A375 (cell line): ENCODE data around the gene MIER2. TPM values are rescaled to one million over a fixed set of nuclear protein-coding genes. Genes with fewer than 3 reads are reported as not detected.

ENCODE experiments used
- total RNA-seq: library from RNA; depleted of rRNA; stranded (reverse); fragments of >200 nt; shearing (Covaris generic); gene quantifications from 2 replicates; pipeline ENCODE4 v1.2.3, GENCODE V29; 2014; rRNA removed

The MIER2 gene, protein sequence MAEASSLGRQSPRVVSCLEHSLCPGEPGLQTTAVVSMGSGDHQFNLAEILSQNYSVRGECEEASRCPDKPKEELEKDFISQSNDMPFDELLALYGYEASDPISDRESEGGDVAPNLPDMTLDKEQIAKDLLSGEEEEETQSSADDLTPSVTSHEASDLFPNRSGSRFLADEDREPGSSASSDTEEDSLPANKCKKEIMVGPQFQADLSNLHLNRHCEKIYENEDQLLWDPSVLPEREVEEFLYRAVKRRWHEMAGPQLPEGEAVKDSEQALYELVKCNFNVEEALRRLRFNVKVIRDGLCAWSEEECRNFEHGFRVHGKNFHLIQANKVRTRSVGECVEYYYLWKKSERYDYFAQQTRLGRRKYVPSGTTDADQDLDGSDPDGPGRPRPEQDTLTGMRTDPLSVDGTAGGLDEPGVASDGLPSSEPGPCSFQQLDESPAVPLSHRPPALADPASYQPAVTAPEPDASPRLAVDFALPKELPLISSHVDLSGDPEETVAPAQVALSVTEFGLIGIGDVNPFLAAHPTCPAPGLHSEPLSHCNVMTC
- 17.9 and 29.4 TPM in 2 replicates for total RNA-seq

DNA sequence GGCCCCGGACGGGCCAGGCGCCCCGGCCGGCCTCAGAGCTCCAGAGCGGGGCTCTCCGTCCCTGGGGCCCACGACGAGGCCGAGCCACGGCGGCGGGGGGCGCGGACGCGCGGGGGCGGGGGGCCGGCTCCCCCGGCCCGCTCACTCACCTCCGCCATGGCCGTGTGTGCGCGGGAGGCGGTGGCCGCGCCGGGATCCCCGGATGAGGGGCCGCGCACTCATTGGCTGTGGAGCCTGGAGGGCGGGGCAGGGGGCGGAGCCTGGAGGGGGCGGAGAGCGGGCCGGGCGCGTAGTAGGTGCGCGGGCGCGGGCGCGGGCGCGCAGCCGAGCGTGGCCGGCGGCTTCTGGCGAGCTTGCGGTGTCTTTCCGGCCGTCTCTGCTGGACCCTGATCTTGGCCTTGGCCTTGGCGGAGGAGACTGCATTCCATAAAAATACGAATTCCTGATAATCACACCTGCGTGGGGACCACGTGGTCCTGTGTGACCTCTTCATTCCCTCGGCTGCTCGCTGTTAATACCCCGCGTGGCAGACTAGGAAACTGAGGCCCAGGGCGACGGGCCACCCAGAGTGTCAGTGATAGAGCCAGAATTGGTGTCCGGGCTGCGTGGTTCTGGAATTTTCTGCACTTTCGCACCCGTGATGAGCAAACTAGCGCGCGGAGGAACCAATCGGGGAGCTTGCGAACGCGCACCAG lies at the start of gene MIER2:
MIER2 (minus strand) TSS at position 172 of the 695 bp plus-strand sequence; CDS start at position 158, 14 bp downstream.

GRCh38 chr19:291006-291521 lies 53.5 kb downstream of the MIER2 start, which contains the start of gene PLPP2:
PLPP2 (minus strand) TSS chr19:291403; CDS start chr19:291336, 67 bp downstream.

Other genes with a start within 250 kb of the MIER2 start
- not detected in 2 replicates for gene OR4F17, start 237.7 kb downstream of the MIER2 start, total RNA-seq
- gene PLPP2, start 53.4 kb downstream of the MIER2 start, total RNA-seq = 102 TPM in 2 replicates
- gene C2CD4C, start 64.4 kb upstream of the MIER2 start, total RNA-seq = 0.58 and 0.98 TPM in 2 replicates
- gene SHC2, start 116.2 kb upstream of the MIER2 start, total RNA-seq = 2.1 and 2.3 TPM in 2 replicates
- gene MADCAM1, start 151.7 kb upstream of the MIER2 start, total RNA-seq = 0.08 TPM in 1 of 2 replicates, not detected in the other
- 43.4 and 51.0 TPM in 2 replicates for gene TPGS1, start 162.7 kb upstream of the MIER2 start, total RNA-seq
- 139 and 153 TPM in 2 replicates for gene CDC34, start 187.0 kb upstream of the MIER2 start, total RNA-seq
- 0.19 and 2.0 TPM in 2 replicates for gene GZMM, start 199.3 kb upstream of the MIER2 start, total RNA-seq
- gene BSG, start 227.8 kb upstream of the MIER2 start, total RNA-seq = 466 and 497 TPM in 2 replicates
- 0.45 and 0.75 TPM in 2 replicates for gene HCN2, start 245.1 kb upstream of the MIER2 start, total RNA-seq